ENCODE measurements around the gene CD3E. TPM values are rescaled to one million over a fixed set of nuclear protein-coding genes. Genes with fewer than 3 reads are reported as not detected.

The CD3E gene
- total RNA-seq, 1 experiment from 2014 or later, result not detected

- POLR2A ChIA-PET, result interaction anchor here (0.8 to 9.8 kb wide), 16 partner anchors 10 to 722 kb away, joined by 3 to 225 read pairs (median 9); partner anchors contain the start of genes MPZL3, SCN4B and UBE4A
- no TSS peak for BruUV-seq (replicated peaks)
- no peak for TF ChIP-seq CTCF (IDR thresholded peaks at IDR 0.05; ENCODE audit: unreplicated experiment)
- DNase-seq (ENCODE audit: unreplicated experiment), result no peak
- intact Hi-C loops (cut with micrococcal nuclease), result no loop called here
- Mint-ChIP-seq H3K4me1 (ENCODE audit: insufficient read depth, unreplicated experiment) (peaks cover 44% of the 10 kb centered on the region), H3K27me3 (ENCODE audit: insufficient read depth, unreplicated experiment) (no peaks in the 10 kb centered on the region), H3K4me3 (ENCODE audit: unreplicated experiment) (peak overlapping the region; percentile 93), H3K9me3 (ENCODE audit: unreplicated experiment) (no peaks in the 10 kb centered on the region), H3K27ac (ENCODE audit: low read depth, unreplicated experiment) (peak overlapping the region; percentile 95), H3K36me3 (ENCODE audit: insufficient read depth, unreplicated experiment) (peaks cover 26% of the 10 kb centered on the region)
- CTCF ChIA-PET, result interaction anchor here (0.6 to 4.2 kb wide), 10 partner anchors 11 to 331 kb away, joined by 3 to 24 read pairs (median 4); partner anchors contain the start of gene MPZL3
Measured at GRCh38 chr11:118263112-118263511, 41.4 kb upstream of the CD3E start.

GRCh38 chr11:118263695-118264568 is 40.6 kb upstream of the CD3E start, which contains the start of gene MPZL2:
MPZL2 (minus strand) TSS chr11:118264297; CDS start chr11:118264153, 144 bp downstream.
- peak within 1 kb of the TSS; percentile 95 for H3K27ac Mint-ChIP-seq (ENCODE audit: low read depth, unreplicated experiment)
- peaks cover 17% of the 10 kb centered on the region for H3K36me3 Mint-ChIP-seq (ENCODE audit: insufficient read depth, unreplicated experiment)
- peak within 1 kb of the TSS; percentile 93 for H3K4me3 Mint-ChIP-seq (ENCODE audit: unreplicated experiment)
- no peaks in the 10 kb centered on the region for H3K27me3 Mint-ChIP-seq (ENCODE audit: insufficient read depth, unreplicated experiment)
- DNase-seq (ENCODE audit: unreplicated experiment), result peak; percentile 93
- TSS peak; percentile 64 for BruUV-seq (replicated peaks)
- H3K9me3 Mint-ChIP-seq (ENCODE audit: unreplicated experiment), result no peaks in the 10 kb centered on the region
- peaks cover 44% of the 10 kb centered on the region for H3K4me1 Mint-ChIP-seq (ENCODE audit: insufficient read depth, unreplicated experiment)
- CTCF ChIA-PET, result interaction anchor here (0.6 to 4.2 kb wide), 18 partner anchors 11 to 991 kb away, joined by 3 to 24 read pairs (median 4); partner anchors contain the start of gene MPZL3
- TF ChIP-seq CTCF (IDR thresholded peaks at IDR 0.05; ENCODE audit: unreplicated experiment), result no peak
- POLR2A ChIA-PET, result interaction anchor here (0.7 to 9.8 kb wide), 26 partner anchors 9 to 1464 kb away, joined by 3 to 225 read pairs (median 5); partner anchors contain the start of genes MPZL3, SCN4B and UBE4A
- intact Hi-C loops (cut with micrococcal nuclease), result no loop called here

GRCh38 chr11:118264569-118265465 is 39.7 kb upstream of the CD3E start:
- no peaks in the 10 kb centered on the region for H3K9me3 Mint-ChIP-seq (ENCODE audit: unreplicated experiment)
- CTCF ChIA-PET, result interaction anchor here (0.6 to 4.2 kb wide), 18 partner anchors 7 to 220 kb away, joined by 3 to 24 read pairs (median 4); partner anchors contain the start of gene MPZL3
- H3K36me3 Mint-ChIP-seq (ENCODE audit: insufficient read depth, unreplicated experiment), result peaks cover 9% of the 10 kb centered on the region
- H3K27ac Mint-ChIP-seq (ENCODE audit: low read depth, unreplicated experiment), result peak overlapping the region; percentile 95
- H3K4me1 Mint-ChIP-seq (ENCODE audit: insufficient read depth, unreplicated experiment), result peaks cover 44% of the 10 kb centered on the region
- POLR2A ChIA-PET, result interaction anchor here (0.6 to 9.8 kb wide), 24 partner anchors 9 to 1465 kb away, joined by 3 to 225 read pairs (median 8); partner anchors contain the start of genes MPZL3 and UBE4A
- peak; percentile 31 for DNase-seq (ENCODE audit: unreplicated experiment)
- intact Hi-C loops (cut with micrococcal nuclease), result no loop called here
- TF ChIP-seq CTCF (IDR thresholded peaks at IDR 0.05; ENCODE audit: unreplicated experiment), result no peak
- TSS peak; percentile 44 for BruUV-seq (replicated peaks)
- H3K4me3 Mint-ChIP-seq (ENCODE audit: unreplicated experiment), result peak overlapping the region; percentile 93
- no peaks in the 10 kb centered on the region for H3K27me3 Mint-ChIP-seq (ENCODE audit: insufficient read depth, unreplicated experiment)
